ENCODE results near the gene PAFAH1B2.
"Not testable (repeated sequence)": the region's sequence is repeated elsewhere in the genome, so short reads cannot be mapped to it uniquely, and the experiment has no call there.

Gene PAFAH1B2

DNA sequence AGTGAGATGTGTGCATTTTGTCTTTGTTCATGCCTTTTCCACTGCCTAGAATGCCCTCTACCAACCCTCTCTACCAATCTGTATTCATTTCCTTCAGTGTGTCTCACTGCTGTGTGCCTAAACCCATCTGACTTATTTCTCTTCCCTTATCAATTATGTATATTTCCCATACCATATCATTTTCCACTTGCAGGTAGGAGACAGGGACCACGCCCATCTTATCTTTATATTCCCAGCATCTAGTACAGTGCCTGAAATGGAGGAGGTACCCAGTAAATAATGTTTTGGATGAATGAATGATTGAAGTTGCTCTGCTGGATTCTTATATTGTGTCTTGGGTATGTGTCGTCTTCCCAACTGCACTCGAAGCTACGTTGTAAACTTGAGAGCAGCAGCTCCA lies 9.1 kb upstream of the PAFAH1B2 start:
- H3K4me3 ChIP-seq (ENCODE audit: low read length); H3K27ac ChIP-seq (ENCODE audit: low read depth, low read length); H3K9ac ChIP-seq (ENCODE audit: low read length); H3K27me3 ChIP-seq (ENCODE audit: control insufficient read depth, insufficient read depth, low read length); H3K4me1 ChIP-seq (ENCODE audit: control insufficient read depth, insufficient read depth, low read length); H3K36me3 ChIP-seq (ENCODE audit: control insufficient read depth, insufficient read depth, low read length): not testable (repeated sequence)

DNA sequence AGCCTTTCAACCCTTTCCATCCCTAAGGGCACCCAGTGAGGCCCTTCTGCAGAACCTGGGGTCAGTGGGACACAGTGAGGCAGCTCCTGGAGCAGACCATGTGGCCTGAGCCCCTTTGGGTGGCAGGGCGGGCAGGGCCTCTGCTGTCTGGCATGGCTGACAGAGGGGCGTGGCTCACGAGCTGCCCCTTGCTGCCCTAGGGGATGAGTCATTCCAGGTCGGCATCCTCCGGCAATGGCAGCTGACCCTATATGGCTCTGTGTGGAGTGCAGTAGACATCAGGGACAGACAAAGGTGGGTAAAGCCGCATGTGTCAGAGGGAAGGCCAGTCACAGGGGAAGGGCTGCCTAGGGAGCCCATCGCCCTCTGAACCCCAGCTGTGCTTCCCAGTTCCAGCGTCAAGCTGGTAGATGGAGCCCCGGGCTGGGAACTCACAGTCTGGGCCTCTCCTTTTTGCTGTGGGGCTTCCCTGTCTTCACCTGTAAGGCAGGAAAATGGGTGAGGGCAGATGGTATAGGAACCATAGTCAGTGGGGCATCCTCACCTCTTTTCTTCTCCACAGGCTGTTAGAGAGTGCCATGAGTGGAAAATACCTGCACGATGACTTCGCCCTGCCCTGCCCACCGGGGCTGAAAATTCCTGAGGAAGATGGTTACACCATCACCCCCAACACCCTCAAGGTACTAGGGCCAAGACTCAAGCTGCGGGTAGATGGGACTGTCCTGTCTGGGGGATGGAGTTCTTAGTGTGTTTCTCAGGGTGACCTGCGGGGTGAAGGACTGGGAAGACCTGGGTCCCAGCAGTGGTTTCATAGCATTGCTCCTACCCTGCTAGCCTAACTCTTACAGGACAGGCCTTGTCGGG lies 6.6 kb upstream of the PAFAH1B2 start:
- not testable (repeated sequence) for H3K9ac ChIP-seq (ENCODE audit: low read length); H3K4me1 ChIP-seq (ENCODE audit: control insufficient read depth, insufficient read depth, low read length); H3K27me3 ChIP-seq (ENCODE audit: control insufficient read depth, insufficient read depth, low read length); H3K27ac ChIP-seq (ENCODE audit: low read depth, low read length); H3K36me3 ChIP-seq (ENCODE audit: control insufficient read depth, insufficient read depth, low read length); H3K4me3 ChIP-seq (ENCODE audit: low read length)

DNA sequence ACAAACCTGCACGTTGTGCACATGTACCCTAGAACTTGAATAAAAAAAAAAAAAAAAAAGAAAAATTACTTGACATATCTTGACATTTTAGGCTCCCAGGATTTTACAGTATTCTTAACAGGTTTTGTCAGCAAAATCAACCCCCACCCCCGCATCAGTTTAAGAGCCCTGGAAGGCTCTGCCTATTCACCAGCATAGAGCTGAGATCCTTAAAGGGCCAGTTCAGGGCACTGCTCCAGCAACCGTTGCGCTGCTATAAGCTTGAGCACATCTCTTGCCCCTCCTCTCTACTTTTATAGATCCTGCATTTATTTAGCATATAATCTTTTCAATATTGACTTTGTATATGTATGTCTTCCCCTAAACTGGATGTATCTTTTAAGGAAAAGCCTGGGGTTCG lies 697 bp upstream of the PAFAH1B2 start:
- Histone ChIP-seq H3K9ac (ENCODE audit: low read length) (no peak overlapping the region), H3K27ac (ENCODE audit: low read depth, low read length) (peak overlapping the region; percentile 91), H3K4me1 (ENCODE audit: control insufficient read depth, insufficient read depth, low read length) (peaks cover 8% of the 10 kb centered on the region), H3K4me3 (ENCODE audit: low read length) (peak overlapping the region; percentile 57), H3K27me3 (ENCODE audit: control insufficient read depth, insufficient read depth, low read length) (no peaks in the 10 kb centered on the region), H3K36me3 (ENCODE audit: control insufficient read depth, insufficient read depth, low read length) (no peaks in the 10 kb centered on the region)

DNA sequence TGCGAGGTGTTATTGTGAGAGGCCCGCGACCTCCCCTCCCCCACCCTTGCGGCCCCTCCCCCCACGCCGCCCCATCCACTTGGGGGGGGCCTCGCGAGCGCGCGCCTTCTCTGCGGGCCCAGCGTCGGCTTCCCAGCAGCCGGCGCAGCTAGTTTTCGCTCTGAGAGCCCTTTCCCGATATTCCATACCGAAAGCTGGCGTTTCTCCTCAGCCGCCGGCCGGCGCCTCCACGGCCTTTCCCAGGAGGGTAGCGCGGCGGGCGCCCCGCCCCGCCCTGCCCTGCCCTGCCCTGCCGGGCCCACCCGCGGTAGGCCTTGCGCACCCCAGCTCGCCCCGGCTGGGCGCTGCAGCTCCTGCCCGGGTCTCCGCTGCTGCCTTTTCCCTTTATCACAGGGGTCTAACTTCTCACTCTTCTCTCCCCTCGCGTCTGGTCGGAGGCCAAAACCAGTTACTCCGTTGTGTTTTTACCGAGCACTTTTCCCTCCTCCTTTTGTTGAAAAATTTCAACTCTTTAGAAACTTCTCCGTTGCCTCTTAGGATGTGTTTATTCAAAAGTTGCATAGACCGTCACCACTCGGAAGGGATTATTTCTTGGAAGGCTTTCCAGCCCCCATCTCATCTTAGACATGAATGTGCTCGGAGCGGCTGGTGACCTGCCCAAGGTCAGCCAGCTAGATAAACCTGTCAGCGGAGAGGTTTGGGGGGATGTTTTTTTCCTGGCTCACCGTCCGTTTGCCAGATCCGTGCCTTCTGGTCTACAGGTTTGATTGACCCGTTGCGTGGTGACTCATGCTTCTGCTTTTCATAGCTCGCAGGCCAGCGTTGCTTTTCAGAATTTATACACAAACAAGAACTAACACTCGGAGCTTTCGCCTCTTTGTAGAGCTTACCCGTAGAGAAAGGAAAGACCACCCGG lies 648 bp downstream of the PAFAH1B2 start:
- peak overlapping the region; percentile 57 for H3K4me3 ChIP-seq (ENCODE audit: low read length)
- H3K27me3 ChIP-seq (ENCODE audit: control insufficient read depth, insufficient read depth, low read length), result no peaks in the 10 kb centered on the region
- H3K27ac ChIP-seq (ENCODE audit: low read depth, low read length), result peak overlapping the region; percentile 91
- peaks cover 8% of the 10 kb centered on the region for H3K4me1 ChIP-seq (ENCODE audit: control insufficient read depth, insufficient read depth, low read length)
- no peaks in the 10 kb centered on the region for H3K36me3 ChIP-seq (ENCODE audit: control insufficient read depth, insufficient read depth, low read length)
- H3K9ac ChIP-seq (ENCODE audit: low read length), result peak overlapping the region; percentile 74

DNA sequence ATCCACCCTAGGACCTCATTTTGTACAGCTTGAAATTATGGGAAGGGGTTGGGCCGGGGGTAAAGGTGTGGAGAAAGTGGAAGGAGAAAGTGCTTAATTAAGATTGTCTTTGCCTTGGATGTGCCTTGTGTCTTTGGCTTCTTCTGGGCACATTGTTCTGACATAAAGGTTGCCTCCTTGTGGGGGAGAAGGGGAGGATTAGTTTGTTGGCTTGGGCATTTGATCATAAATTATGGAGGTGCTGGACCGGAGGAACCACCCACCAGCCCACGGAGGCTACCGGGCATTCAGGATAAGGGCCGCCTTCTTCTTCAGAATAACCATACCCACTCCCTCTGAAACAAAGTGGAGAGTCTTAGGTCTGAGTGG lies 1.3 kb downstream of the PAFAH1B2 start:
- Histone ChIP-seq H3K36me3 (ENCODE audit: control insufficient read depth, insufficient read depth, low read length) (no peaks in the 10 kb centered on the region), H3K27me3 (ENCODE audit: control insufficient read depth, insufficient read depth, low read length) (no peaks in the 10 kb centered on the region), H3K27ac (ENCODE audit: low read depth, low read length) (peak overlapping the region; percentile 91), H3K9ac (ENCODE audit: low read length) (no peak overlapping the region), H3K4me1 (ENCODE audit: control insufficient read depth, insufficient read depth, low read length) (peaks cover 8% of the 10 kb centered on the region), H3K4me3 (ENCODE audit: low read length) (peak overlapping the region; percentile 57)

DNA sequence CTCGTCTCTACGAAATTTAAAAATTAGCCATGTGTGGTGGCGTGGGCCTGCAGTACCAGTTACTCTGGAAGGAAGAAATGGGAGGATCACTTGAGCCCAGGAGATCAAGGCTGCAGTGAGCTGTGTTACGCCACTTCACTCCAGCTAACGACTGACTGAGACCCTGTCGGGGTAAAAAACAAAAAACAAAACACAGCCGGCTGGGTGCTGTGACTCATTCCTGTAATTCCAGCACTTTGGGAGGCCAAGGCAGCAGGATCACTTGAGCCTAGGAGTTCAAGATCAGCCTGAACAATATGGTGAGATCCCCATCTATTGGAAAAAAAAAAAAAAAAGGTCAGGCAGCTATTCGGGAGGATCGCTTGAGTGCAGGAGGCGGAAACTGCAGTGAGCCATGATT lies 2.4 kb downstream of the PAFAH1B2 start:
- Histone ChIP-seq H3K4me3 (ENCODE audit: low read length) (no peak overlapping the region), H3K36me3 (ENCODE audit: control insufficient read depth, insufficient read depth, low read length) (no peaks in the 10 kb centered on the region), H3K4me1 (ENCODE audit: control insufficient read depth, insufficient read depth, low read length) (peaks cover 8% of the 10 kb centered on the region), H3K27me3 (ENCODE audit: control insufficient read depth, insufficient read depth, low read length) (no peaks in the 10 kb centered on the region), H3K9ac (ENCODE audit: low read length) (no peak overlapping the region), H3K27ac (ENCODE audit: low read depth, low read length) (no peak overlapping the region)

DNA sequence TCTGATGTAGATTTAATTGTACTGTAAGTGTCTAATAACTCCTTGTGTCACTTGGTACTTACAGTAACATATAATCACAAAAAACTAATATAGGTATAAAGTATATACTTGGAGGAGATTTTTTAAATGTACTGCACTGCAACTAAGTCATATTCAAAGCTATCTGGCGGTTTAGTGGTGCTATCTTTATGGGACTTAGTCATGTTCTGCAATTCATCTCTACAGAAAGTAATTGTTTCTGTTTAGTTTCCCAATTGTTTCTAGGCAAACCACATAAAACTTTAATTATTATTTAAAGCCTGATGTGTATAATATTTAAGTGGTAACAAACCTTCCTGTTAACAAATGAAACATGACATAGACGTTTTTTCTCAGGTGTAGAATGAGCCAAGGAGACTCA lies 8.0 kb downstream of the PAFAH1B2 start:
- H3K4me1 ChIP-seq (ENCODE audit: control insufficient read depth, insufficient read depth, low read length), result no peaks in the 10 kb centered on the region
- H3K36me3 ChIP-seq (ENCODE audit: control insufficient read depth, insufficient read depth, low read length), result peaks cover 2% of the 10 kb centered on the region
- no peak overlapping the region for H3K27ac ChIP-seq (ENCODE audit: low read depth, low read length)
- H3K4me3 ChIP-seq (ENCODE audit: low read length), result no peak overlapping the region
- H3K27me3 ChIP-seq (ENCODE audit: control insufficient read depth, insufficient read depth, low read length), result no peaks in the 10 kb centered on the region
- no peak overlapping the region for H3K9ac ChIP-seq (ENCODE audit: low read length)

DNA sequence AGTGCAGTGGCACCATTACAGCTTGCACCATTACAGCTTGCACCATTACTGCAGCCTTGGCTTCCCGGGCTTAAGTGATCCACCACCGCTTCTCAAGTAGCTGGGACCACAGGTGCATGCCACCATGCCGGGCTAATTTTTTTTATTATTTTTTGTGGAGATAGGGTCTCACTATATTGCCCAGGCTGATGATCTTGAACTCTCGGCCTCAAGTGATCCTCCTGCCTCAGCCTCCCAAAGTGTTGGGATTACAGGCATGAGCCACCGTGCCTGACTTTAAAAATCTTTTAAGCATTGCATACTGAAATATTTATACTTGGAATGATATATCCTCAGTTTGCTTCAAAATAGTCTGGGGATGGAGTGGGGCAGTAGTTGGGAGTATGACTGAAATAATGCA lies 10.4 kb downstream of the PAFAH1B2 start:
- Histone ChIP-seq H3K27ac (ENCODE audit: low read depth, low read length) (no peak overlapping the region), H3K4me1 (ENCODE audit: control insufficient read depth, insufficient read depth, low read length) (no peaks in the 10 kb centered on the region), H3K9ac (ENCODE audit: low read length) (no peak overlapping the region), H3K36me3 (ENCODE audit: control insufficient read depth, insufficient read depth, low read length) (peaks cover 2% of the 10 kb centered on the region), H3K27me3 (ENCODE audit: control insufficient read depth, insufficient read depth, low read length) (no peaks in the 10 kb centered on the region), H3K4me3 (ENCODE audit: low read length) (no peak overlapping the region)

DNA sequence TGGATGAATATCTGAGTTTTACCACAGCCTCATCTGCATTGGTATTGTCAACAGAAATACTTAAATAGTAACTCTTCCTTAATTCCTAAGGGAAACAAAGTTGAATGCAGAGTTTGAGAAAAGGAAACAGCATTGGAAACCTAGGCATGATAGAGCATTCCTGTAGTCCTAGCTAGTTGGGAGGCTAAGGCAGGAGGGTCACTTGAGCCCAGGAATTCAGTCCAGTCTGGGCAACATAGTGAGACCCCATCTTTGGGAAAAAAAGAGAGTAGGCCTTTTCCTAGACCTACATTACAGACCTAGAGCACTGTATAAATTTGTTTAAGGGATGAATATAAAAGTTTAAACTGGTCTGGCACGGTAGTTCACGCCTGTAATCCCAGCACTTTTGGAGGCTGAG lies 13.4 kb downstream of the PAFAH1B2 start:
- Histone ChIP-seq H3K4me3 (ENCODE audit: low read length) (no peak overlapping the region), H3K27me3 (ENCODE audit: control insufficient read depth, insufficient read depth, low read length) (no peaks in the 10 kb centered on the region), H3K4me1 (ENCODE audit: control insufficient read depth, insufficient read depth, low read length) (no peaks in the 10 kb centered on the region), H3K27ac (ENCODE audit: low read depth, low read length) (no peak overlapping the region), H3K36me3 (ENCODE audit: control insufficient read depth, insufficient read depth, low read length) (peaks cover 5% of the 10 kb centered on the region), H3K9ac (ENCODE audit: low read length) (no peak overlapping the region)

DNA sequence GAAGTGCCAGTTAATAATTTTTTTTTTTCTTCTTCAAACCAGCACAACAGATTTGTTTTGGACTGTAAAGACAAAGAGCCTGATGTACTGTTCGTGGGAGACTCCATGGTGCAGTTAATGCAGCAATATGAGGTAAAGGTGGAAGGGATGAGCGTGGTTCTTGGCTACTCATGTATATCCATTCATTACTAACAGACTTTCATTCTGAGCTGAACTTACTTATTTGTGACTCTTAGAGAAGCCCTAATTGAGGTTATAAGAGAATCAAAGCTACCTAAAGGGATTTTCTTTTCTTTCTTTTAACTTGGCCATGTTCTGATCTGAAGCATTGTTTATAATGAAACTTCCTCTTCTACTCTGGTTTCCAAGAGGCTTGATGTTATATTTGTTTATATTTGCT lies 15.8 kb downstream of the PAFAH1B2 start:
- H3K4me1 ChIP-seq (ENCODE audit: control insufficient read depth, insufficient read depth, low read length), result no peaks in the 10 kb centered on the region
- H3K27ac ChIP-seq (ENCODE audit: low read depth, low read length), result no peak overlapping the region
- no peaks in the 10 kb centered on the region for H3K27me3 ChIP-seq (ENCODE audit: control insufficient read depth, insufficient read depth, low read length)
- no peak overlapping the region for H3K9ac ChIP-seq (ENCODE audit: low read length)
- H3K4me3 ChIP-seq (ENCODE audit: low read length), result no peak overlapping the region
- peaks cover 14% of the 10 kb centered on the region for H3K36me3 ChIP-seq (ENCODE audit: control insufficient read depth, insufficient read depth, low read length)

DNA sequence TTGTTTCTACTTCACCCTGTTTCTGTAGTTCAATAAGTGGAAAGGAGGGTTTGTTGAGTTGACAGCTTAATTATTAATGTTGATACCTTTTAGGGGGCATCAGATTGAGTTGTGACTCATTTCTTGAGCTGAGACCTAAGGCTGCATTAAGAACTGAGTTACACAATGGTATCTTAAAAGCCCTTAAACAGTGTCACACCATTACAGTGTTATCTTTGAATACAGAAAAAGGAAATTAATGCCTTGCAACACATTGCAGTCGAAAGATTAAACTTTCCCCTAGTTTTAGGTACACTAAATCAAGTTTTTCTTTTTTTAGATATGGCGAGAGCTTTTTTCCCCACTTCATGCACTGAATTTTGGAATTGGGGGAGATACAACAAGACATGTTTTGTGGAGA lies 16.7 kb downstream of the PAFAH1B2 start:
- Histone ChIP-seq H3K4me3 (ENCODE audit: low read length) (no peak overlapping the region), H3K36me3 (ENCODE audit: control insufficient read depth, insufficient read depth, low read length) (peaks cover 14% of the 10 kb centered on the region), H3K9ac (ENCODE audit: low read length) (no peak overlapping the region), H3K4me1 (ENCODE audit: control insufficient read depth, insufficient read depth, low read length) (no peaks in the 10 kb centered on the region), H3K27ac (ENCODE audit: low read depth, low read length) (no peak overlapping the region), H3K27me3 (ENCODE audit: control insufficient read depth, insufficient read depth, low read length) (no peaks in the 10 kb centered on the region)

DNA sequence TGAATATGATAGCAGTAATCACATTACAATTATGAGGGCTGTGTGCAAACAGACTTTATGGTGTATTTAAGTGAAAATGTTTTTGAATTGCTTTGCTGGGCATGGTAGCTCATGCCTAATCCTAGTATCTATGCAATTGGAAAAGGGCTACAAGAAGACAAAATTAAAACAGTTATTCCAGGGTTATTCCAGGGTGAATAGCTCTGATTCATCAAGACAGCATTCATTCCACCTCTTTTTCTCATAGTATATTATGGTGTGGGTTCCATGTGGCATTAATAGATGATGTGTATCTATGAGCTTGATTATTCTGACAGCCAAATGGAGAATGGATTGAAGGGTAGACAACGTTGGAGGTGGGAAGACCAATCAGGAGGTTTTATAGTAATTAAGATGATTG lies 22.4 kb downstream of the PAFAH1B2 start:
- H3K9ac ChIP-seq (ENCODE audit: low read length), result no peak overlapping the region
- H3K27ac ChIP-seq (ENCODE audit: low read depth, low read length), result no peak overlapping the region
- no peaks in the 10 kb centered on the region for H3K27me3 ChIP-seq (ENCODE audit: control insufficient read depth, insufficient read depth, low read length)
- H3K36me3 ChIP-seq (ENCODE audit: control insufficient read depth, insufficient read depth, low read length), result peaks cover 19% of the 10 kb centered on the region
- no peak overlapping the region for H3K4me3 ChIP-seq (ENCODE audit: low read length)
- H3K4me1 ChIP-seq (ENCODE audit: control insufficient read depth, insufficient read depth, low read length), result peaks cover 6% of the 10 kb centered on the region
